ENCODE data around the gene PPARA.

The PPARA gene

GRCh38 chr22:46116491-46116958, 33.8 kb upstream of the PPARA start:
- H3K9ac ChIP-seq = peak overlapping the region; percentile 22 to 59 (median 46); a peak in 17 of 22 replicates
- no peak overlapping the region; a peak in 1 of 20 replicates for H3K4me3 ChIP-seq
- peak overlapping the region; percentile 58 to 82 (median 72) for H3K4me2 ChIP-seq
- H3K27ac ChIP-seq = peak overlapping the region in 5 of 11 experiments; percentile 12 to 50 (median 38); a peak in 7 of 22 replicates
- peaks cover 39 to 73% (median 59%) of the 10 kb centered on the region in 10 experiments for H3K4me1 ChIP-seq
- H4K20me1 ChIP-seq = peaks cover 0 to 34% (median 0%) of the 10 kb centered on the region in 11 experiments; a peak in 3 of 22 replicates
- peaks cover 0 to 12% (median 0%) of the 10 kb centered on the region in 11 experiments; a peak in 3 of 22 replicates for H3K36me3 ChIP-seq
- peaks cover 0 to 7% (median 0%) of the 10 kb centered on the region in 11 experiments; a peak in 1 of 22 replicates for H3K27me3 ChIP-seq
- TF ChIP-seq Cebpa-rat (IDR thresholded peaks at IDR 0.05) = no peak
- H3K9me3 ChIP-seq (replicated peaks in 1 of 11) = no peaks in the 10 kb centered on the region

GRCh38 chr22:46117206-46118199, 32.8 kb upstream of the PPARA start:
- H4K20me1 ChIP-seq = peaks cover 0 to 25% (median 0%) of the 10 kb centered on the region in 11 experiments; a peak in 3 of 22 replicates
- H3K27me3 ChIP-seq = 0 out of 22 replicates have a peak, but pooled peaks cover 0 to 2% (median 0%) of the 10 kb centered on the region in 11 experiments
- H3K4me2 ChIP-seq = peak overlapping the region; percentile 58 to 82 (median 72); a peak in 19 of 22 replicates
- H3K36me3 ChIP-seq = peaks cover 0 to 10% (median 0%) of the 10 kb centered on the region in 11 experiments; a peak in 3 of 22 replicates
- no peak overlapping the region for H3K4me3 ChIP-seq
- H3K9me3 ChIP-seq (replicated peaks in 1 of 11) = no peaks in the 10 kb centered on the region
- peak overlapping the region in 10 of 11 experiments; percentile 22 to 67 (median 51); a peak in 11 of 22 replicates for H3K9ac ChIP-seq
- no peak for TF ChIP-seq Cebpa-rat (IDR thresholded peaks at IDR 0.05)
- H3K4me1 ChIP-seq = peaks cover 34 to 71% (median 56%) of the 10 kb centered on the region in 10 experiments
- H3K27ac ChIP-seq = peak overlapping the region in 3 of 11 experiments; percentile 25 to 50 (median 40); a peak in 6 of 22 replicates

GRCh38 chr22:46119093-46119728, 31.1 kb upstream of the PPARA start:
- H3K4me1 ChIP-seq = peaks cover 42 to 82% (median 66%) of the 10 kb centered on the region in 10 experiments
- H3K4me3 ChIP-seq = no peak overlapping the region
- TF ChIP-seq Cebpa-rat (IDR thresholded peaks at IDR 0.05) = no peak
- peak overlapping the region; percentile 45 to 68 (median 63) for H3K4me2 ChIP-seq
- no peaks in the 10 kb centered on the region for H3K9me3 ChIP-seq (replicated peaks in 1 of 11)
- no peaks in the 10 kb centered on the region for H3K27me3 ChIP-seq
- peak overlapping the region in 8 of 11 experiments; percentile 26 to 67 (median 42); a peak in 11 of 22 replicates for H3K9ac ChIP-seq
- H3K36me3 ChIP-seq = no peaks in the 10 kb centered on the region
- peaks cover 0 to 8% (median 0%) of the 10 kb centered on the region in 11 experiments; a peak in 2 of 22 replicates for H4K20me1 ChIP-seq
- peak overlapping the region in 2 of 11 experiments; percentile 16 to 48; a peak in 3 of 22 replicates for H3K27ac ChIP-seq

GRCh38 chr22:46119729-46120419, 30.5 kb upstream of the PPARA start:
- Histone ChIP-seq H4K20me1 (peaks cover 0 to 8% (median 0%) of the 10 kb centered on the region in 11 experiments; a peak in 1 of 22 replicates), H3K4me1 (peaks cover 42 to 82% (median 64%) of the 10 kb centered on the region in 10 experiments), H3K27ac (peak overlapping the region in 2 of 11 experiments; percentile 16 to 48; a peak in 3 of 22 replicates), H3K4me3 (no peak overlapping the region), H3K4me2 (peak overlapping the region; percentile 45 to 68 (median 63); a peak in 21 of 22 replicates), H3K36me3 (no peaks in the 10 kb centered on the region), H3K27me3 (no peaks in the 10 kb centered on the region), H3K9ac (peak overlapping the region in 7 of 11 experiments; percentile 26 to 67 (median 42); a peak in 9 of 22 replicates), H3K9me3 (replicated peaks in 1 of 11) (no peaks in the 10 kb centered on the region)
- no peak for TF ChIP-seq Cebpa-rat (IDR thresholded peaks at IDR 0.05)

GRCh38 chr22:46120420-46120737, 29.9 kb upstream of the PPARA start:
- H3K27ac ChIP-seq = no peak overlapping the region
- H3K4me2 ChIP-seq = peak overlapping the region in 2 of 11 experiments; percentile 32 to 67; a peak in 1 of 22 replicates
- H3K4me3 ChIP-seq = no peak overlapping the region
- no peaks in the 10 kb centered on the region for H3K9me3 ChIP-seq (replicated peaks in 1 of 11)
- H4K20me1 ChIP-seq = peaks cover 0 to 5% (median 0%) of the 10 kb centered on the region in 11 experiments; a peak in 1 of 22 replicates
- no peaks in the 10 kb centered on the region for H3K36me3 ChIP-seq
- H3K9ac ChIP-seq = peak overlapping the region in 2 of 11 experiments; percentile 5 to 31; a peak in 1 of 22 replicates
- no peak for TF ChIP-seq Cebpa-rat (IDR thresholded peaks at IDR 0.05)
- H3K4me1 ChIP-seq = peaks cover 42 to 82% (median 64%) of the 10 kb centered on the region in 10 experiments
- no peaks in the 10 kb centered on the region for H3K27me3 ChIP-seq

- Histone ChIP-seq H3K9ac (peak overlapping the region in 7 of 11 experiments; percentile 5 to 41 (median 23); a peak in 6 of 22 replicates), H4K20me1 (no peaks in the 10 kb centered on the region), H3K4me3 (no peak overlapping the region), H3K4me2 (peak overlapping the region in 7 of 11 experiments; percentile 2 to 39 (median 34); a peak in 10 of 22 replicates), H3K36me3 (no peaks in the 10 kb centered on the region), H3K4me1 (peaks cover 38 to 78% (median 62%) of the 10 kb centered on the region in 10 experiments), H3K27ac (peak overlapping the region in 3 of 11 experiments; percentile 14 to 40 (median 22); a peak in 1 of 22 replicates), H3K27me3 (no peaks in the 10 kb centered on the region), H3K9me3 (replicated peaks in 1 of 11) (no peaks in the 10 kb centered on the region)
- TF ChIP-seq Cebpa-rat (IDR thresholded peaks at IDR 0.05) = no peak
Measured at GRCh38 chr22:46121079-46121478, 29.2 kb upstream of the PPARA start.

- H3K9me3 ChIP-seq (replicated peaks in 1 of 11) = no peaks in the 10 kb centered on the region
- no peaks in the 10 kb centered on the region for H4K20me1 ChIP-seq
- TF ChIP-seq Cebpa-rat (IDR thresholded peaks at IDR 0.05) = no peak
- H3K27ac ChIP-seq = 0 out of 22 replicates have a peak overlapping the region, but pooled peaks of 1 of the 11 experiments have one; percentile 22
- peaks cover 33 to 74% (median 58%) of the 10 kb centered on the region in 10 experiments for H3K4me1 ChIP-seq
- no peak overlapping the region for H3K4me3 ChIP-seq
- no peaks in the 10 kb centered on the region for H3K36me3 ChIP-seq
- H3K4me2 ChIP-seq = peak overlapping the region in 6 of 11 experiments; percentile 2 to 76 (median 35); a peak in 7 of 22 replicates
- no peaks in the 10 kb centered on the region for H3K27me3 ChIP-seq
- peak overlapping the region in 5 of 11 experiments; percentile 11 to 42 (median 31); a peak in 3 of 22 replicates for H3K9ac ChIP-seq
Measured at GRCh38 chr22:46121523-46122287, 28.6 kb upstream of the PPARA start.

Data from BLaER1 treated with 17β-estradiol and CSF1 and Interleukin-3, amounts not matched to agents 10 nM and 100 nM (cell line).